HG02973 (cell line): Measurements from ENCODE around the gene ZMYND10.

ENCODE experiments used
- ATAC-seq: cut with Tn5 transposase; IDR thresholded peaks from one replicate; pipeline ENCODE4 v1.9.1; 2021; ENCODE audit warnings: moderate library complexity; ENCODE audit not compliant: unreplicated experiment

The ZMYND10 gene

DNA sequence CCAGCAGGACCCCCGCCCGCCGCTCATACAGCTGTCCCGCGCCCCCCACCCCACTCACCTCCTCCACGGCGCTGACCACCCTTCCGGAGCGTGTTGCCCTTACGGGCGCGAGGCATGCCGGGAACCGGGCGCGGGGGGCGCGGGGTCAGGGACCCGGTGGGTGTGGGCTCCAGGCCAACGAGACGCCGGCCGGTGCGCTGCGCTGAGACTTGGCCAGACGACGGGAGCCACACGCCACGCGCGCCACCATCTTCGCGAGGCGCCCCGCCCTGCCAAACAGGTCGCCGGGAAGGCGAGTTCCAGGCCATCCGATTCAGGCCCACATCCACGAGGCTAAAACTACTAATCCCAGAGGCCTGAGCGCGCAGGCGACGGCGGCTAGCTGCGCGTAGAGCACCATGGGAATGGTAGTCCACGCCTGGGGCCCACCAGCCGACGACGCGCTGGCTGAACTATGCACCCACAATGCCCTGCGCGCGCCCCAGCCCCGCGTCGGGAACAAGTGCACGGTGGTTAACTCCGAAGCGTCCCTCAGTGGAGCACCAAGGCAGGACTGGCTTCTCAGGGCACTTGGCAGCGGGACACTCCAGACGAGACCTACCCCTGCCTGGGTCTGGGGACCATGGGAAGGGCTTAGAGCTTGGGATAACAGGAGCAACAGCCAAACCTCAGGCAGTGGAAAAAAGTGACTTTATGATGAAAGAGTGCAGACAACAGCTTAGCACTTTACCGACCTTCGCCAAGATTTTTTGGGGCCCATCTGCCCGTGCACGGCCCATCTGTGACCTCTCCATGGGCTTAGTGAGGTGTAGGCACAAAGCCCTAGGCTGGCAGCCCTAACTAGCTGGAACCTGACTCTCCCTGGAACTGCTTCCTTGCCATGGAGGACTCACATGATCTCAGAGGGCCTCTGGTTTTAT, 53.1 kb downstream of the ZMYND10 start, which contains the start of gene IFRD2:
Gene IFRD2 (minus strand): TSS at position 271 of the 920 bp plus-strand sequence. CDS start 155 bp downstream, at position 116.
- peak; percentile 93 for ATAC-seq
